NCI-H226 (cell line): ENCODE data around the gene IDI1.
"Not testable (repeated sequence)": the region's sequence is repeated elsewhere in the genome, so short reads cannot be mapped to it uniquely, and the experiment has no call there.

Experiments used
- DNase-seq: peaks from one replicate; pipeline ENCODE4 v3.0.0-alpha.2; 2015

The IDI1 gene

GRCh38 chr10:1029838-1030237, 19.1 kb downstream of the IDI1 start:
- no peak for DNase-seq

- DNase-seq = no peak
Measured at GRCh38 chr10:1026578-1026977, 22.3 kb downstream of the IDI1 start.

DNA sequence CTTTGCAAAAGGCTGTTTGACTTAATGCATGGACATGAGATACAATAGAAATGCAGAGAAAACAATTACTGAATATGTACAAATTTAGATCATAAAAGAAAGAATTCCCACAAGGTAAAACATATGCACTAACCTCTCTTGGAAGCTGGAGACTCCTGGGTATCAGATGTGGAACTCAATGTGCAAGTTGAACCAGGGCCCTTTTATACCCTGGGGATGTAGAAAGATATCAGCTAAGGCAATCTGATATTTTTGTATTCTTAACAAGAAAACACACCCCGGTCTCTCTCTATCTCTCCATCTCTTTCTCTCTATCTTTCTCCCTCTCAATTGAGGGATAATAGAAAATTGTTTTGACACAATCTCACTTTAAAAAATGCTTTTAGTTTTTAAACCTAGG, 23.2 kb downstream of the IDI1 start, which contains the start of gene IDI2:
IDI2 (minus strand) TSS at position 177 of the 400 bp plus-strand sequence. CDS start 1,136 bp downstream, outside the sequence.
- DNase-seq = no peak

DNA sequence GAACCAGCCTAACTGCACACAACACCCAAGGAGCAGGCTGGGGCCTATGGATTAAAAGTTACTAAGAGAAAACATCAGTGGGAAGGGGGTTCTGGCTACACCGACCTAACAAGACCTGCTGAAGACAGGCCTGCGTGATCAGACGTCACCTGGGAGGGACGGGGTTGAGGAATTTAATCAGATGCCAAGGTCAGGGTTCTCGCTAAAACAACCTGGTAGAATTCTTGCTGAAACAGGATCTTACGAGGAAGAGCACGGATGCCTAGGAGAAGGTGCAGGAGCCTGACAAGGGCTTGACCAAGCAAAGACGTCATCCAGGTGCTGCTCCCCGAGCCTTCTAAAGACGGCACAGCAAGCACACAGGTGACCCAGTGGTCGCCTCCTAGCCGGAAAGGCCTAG, 24.8 kb downstream of the IDI1 start:
- no peak for DNase-seq

DNA sequence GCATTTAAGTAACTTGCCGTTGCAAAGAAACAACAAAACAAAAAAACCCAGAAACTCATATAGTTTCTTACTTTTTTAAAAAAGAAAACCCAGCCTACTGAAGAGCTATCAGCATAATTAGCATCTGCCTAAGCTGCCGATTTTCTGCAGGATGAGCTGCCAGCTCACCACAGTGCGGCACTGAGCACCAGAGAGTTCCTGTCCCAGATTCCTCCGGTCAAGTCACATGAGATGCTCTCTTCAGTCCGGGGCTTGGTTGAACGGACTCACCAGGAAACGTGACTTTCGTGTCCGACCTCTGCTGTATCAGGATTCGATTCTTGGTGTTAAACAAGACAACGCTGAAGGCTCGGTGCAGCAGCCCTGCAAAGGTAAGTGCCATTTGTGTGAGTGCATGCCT, 26.5 kb downstream of the IDI1 start:
- DNase-seq = no peak

- no peak for DNase-seq
Measured at GRCh38 chr10:1020958-1021357, 28.0 kb downstream of the IDI1 start.

DNA sequence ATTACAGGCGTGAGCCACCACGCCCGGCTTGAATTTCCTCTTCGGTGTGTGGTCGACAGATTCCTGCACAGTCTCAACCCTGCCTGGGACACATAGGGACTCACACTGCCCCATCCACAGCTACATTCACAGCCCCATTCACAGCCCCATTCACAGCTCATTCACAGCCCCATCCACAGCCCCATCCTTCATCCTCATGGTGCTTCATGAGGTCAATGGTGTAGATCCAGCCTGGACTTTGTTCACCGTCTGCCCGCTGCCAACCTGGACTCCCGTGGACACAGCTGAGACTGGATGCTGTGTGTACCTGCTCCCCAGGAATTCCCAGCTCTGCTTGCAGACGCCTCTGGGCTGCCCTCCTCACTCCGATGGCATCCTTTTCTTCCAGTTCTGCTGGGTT, 28.5 kb downstream of the IDI1 start:
- DNase-seq = no peak

GRCh38 chr10:1019362-1019761, 29.6 kb downstream of the IDI1 start:
- DNase-seq = no peak

DNA sequence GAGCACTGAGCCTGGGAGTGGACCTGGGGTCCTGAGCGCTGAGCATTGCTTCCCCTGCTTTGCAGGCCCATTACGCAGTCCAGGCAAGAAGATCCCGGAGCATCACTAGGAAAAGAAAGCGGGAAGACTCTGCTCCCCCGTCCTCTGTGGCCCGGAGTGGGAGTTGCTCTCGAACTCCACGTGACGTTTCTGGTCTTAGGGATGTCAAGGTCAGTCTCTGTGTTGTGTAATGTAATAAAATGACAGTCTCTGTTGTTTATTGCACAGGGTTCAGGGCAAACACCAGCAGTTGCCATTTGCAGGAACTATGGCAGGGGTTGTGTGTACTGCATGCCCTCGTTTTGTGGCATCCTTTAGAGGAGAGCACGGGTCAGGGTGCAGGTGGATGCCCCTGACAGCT, 33.2 kb downstream of the IDI1 start:
- no peak for DNase-seq

- no peak for DNase-seq
Measured at GRCh38 chr10:1011696-1012095, 37.2 kb downstream of the IDI1 start.

- no peak for DNase-seq
Measured at GRCh38 chr10:1010703-1011102, 38.2 kb downstream of the IDI1 start.

DNA sequence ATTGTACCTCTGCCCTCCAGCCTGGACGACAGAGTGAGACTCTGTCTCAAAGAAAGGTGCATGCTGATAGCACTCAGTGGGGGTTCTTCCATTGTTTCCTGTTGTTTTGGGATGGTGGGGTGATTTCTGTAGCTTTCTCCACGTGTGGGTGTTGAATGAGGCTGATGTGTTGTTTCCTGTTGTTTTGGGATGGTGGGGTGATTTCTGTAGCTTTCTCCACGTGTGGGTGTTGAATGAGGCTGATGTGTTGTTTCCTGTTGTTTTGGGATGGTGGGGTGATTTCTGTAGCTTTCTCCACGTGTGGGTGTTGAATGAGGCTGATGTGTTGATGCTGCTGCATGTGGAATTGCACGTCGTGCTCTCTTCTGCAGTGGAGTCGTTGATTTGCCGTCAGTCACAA, 39.0 kb downstream of the IDI1 start:
- DNase-seq = not testable (repeated sequence)

DNA sequence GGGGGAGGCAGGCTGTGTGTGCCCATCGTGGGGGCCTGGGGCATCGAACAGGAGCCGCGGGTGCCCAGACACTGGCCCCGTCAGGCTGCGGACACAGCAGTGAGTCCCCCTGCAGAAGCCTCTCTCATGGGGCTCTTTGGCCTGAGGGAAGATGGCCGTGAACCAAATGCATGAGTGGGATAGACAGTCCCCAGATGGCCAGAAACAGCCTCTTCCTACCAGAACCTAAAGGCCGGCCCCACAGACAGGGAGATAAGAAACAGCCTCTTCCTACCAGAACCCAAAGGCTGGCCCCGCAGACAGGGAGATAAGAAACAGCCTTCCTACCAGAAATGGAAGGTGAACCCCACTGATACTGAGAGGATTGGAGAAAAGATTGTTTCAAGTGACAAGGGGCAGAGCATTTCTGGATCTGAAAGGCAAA, 39.8 kb downstream of the IDI1 start:
- DNase-seq = no peak

- DNase-seq = no peak
Measured at GRCh38 chr10:1007583-1007982, 41.3 kb downstream of the IDI1 start.

DNA sequence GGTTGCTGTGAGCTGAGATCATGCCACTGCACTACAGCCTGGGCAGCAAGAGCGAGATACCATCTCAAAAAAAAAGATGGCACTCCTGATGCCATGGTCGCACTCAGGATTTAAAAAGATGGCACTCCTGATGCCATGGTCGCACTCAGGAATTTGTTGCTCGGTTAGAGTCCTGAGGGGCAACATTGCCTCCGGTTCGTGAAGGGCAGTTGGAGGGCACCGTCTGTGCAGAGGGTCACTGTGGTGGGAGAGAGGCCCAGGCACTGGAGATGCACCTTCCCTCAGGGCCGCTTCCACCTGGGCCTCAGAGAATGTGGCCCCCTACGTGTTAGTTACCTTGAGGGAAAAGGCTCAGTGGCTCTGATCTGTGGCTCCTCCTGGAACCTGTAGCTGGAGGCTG, 42.3 kb downstream of the IDI1 start:
- DNase-seq = no peak

DNA sequence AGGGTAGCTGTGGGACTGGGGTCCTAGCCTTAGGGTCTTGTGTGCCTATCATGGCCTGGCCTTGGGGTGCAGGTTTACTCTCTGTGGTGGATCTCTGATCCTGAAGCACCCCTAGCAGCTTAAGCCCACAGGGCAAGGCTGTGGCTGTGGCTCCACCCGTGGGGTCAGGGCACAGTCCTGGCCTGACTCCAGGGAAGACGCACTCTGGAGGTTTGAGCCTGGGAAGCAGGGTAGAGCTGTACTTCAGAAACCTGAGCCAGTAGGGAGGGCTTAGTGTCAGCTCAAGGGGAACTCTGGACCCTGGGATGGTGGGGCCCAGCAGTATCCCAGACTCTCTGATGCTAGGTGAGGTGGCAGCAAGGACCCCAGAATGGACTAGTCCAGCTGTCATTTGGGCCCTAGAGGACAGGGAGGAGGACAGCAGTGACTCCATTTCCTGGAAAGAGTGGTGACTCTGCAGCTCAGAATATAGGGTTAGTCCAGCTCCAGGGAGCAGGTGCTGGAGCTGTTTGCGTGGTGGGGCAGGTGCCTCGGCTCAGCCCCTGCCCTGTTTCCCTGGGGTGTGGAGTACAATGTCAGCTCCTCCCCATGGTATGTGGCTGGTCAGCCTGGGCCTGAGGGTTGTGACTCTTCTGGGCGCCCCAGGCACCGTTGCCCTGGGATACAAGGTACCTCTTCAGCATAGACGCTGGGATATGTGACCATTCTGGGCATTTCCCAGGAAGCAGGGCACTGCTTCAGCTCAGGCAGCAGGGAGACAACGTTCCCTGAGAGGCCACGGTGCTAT, 44.8 kb downstream of the IDI1 start:
- no peak for DNase-seq

DNA sequence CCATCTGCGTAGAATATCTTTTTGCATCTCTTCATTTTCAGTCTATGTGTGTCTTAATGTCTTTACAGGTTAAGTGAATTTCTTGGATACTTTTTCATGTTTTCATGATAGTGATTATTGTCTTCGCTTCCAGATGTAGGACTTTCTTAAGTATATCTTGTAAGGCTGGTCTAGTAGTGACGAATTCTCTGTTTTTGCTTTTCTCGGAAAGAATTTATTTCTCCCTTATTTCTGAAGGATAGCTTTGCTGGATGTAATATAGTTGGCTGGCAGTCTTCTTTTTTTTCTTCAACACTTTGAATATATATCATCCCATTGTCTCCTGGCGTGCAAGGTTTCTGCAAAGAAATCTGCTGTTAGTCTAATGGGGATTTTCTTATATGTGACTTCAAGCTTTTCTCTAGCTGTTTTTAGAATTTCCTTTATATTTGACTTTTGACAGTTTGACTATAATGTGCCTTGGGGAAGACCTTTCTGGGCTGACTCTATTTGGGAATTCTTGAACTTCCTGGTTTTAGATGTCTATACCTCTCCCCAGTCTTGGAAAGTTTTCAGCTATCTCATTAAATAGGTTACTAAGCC, 46.4 kb downstream of the IDI1 start:
- no peak for DNase-seq

DNA sequence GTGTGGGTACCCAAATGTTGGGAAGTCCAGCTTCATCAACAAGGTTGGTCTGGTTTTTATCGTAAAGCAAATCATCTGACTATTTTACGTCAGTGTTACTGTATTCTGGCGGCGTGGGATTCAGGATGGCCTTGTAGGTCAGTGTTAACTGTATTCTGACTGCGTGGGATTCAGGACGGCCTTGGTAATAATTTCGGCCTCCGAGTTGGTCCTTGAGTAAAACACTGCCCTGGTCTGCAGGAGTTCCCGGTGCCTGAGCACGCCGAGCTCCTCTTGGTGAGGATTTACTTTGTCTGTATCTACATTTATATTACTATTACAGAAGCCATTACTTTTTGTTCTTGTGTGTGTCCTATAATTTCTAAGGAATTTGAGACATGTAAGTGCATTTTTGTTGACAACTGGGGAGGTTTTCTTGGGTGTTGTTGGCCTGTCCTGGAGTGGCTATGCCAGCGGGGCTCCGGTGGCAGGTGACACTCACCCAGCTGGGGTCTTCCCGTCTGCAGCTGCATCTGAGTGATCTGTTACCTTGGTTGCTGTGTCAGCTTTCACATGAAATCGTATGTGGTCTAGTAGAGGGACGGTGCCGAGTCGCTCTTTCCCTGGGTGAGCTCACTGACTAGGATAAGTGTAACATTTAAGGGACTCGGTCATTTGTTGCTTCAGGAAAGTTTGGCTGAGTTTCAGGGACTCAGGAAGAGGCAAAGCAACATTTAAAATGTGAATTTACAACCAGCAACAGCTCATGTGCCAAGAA, 51.5 kb downstream of the IDI1 start:
- no peak for DNase-seq

DNA sequence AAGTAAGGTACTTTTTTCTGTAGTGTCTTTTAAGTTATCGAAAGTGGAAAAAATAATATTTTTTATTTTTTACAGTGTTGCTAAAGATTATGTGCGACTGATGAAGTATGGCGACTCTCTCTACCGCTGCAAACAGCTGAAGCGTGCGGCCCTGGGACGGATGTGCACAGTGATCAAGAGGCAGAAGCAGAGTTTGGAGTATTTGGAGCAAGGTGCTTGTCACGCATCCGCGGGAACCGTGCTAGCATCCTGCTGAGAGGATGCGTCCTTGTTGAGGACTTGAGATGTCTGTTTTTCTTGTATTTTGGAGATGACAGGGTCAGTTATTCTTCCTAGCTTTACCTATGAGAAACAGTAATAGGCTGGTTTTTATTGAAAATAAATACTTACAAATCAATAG, 52.9 kb downstream of the IDI1 start:
- no peak for DNase-seq

DNA sequence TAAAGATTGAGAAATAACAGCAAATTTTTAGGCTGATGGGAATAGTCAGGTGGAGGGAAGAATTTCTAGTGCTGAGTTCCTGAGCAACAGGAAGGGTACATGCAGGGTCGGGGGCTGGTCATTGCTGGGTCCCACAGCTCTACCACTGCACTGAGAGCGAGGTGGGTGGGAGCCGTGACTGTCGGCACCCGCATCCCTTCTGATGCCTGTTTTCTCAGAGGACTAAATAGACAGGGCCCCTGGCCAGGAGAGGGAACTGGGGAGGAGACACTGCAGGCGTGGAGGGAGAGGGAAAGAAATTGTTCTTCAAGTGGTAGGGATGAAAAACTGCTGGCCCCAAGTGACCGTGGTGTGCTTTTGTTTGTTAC, 53.4 kb downstream of the IDI1 start:
- no peak for DNase-seq

DNA sequence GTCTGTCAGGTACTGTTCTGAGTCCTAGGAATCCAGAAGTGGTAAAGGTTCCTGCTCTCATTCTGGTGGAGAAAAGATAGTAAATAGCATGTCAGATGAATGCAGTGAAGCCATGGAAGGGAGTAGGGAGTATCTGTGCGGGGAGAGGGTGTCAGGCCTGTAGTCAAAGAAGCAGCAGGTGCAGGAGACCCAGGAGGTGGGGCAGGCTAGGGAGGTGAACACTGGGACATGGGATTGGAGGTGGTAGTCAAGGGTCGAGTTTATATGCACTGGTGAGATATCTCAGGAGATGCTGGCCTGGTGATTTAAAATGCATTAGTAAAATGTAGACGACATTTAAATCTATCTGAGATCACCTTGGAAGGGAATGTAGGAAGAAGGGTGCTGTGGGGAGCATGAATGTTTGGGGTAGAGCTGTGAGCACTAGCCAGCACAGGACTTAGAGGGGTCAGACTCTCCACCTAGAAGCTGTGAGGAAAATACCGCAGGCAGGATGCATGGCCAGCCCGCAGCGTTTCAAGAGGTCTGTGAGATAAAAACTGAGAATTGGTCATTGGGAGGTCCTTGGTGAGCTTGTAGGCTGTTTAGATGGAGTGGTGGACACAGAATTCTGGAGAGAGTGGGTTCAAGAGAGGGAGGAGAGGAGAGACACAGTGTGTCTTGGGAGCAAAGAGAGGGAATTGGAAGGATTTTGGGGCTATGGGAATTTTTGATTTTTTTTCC, 53.9 kb downstream of the IDI1 start:
- no peak for DNase-seq

GRCh38 chr10:992871-993270, 56.0 kb downstream of the IDI1 start:
- no peak for DNase-seq

- no peak for DNase-seq
Measured at GRCh38 chr10:992467-992866, 56.5 kb downstream of the IDI1 start.
